GM15510 (cell line): Measurements from ENCODE around the gene MXRA5.

ENCODE experiments used
- POLR2A ChIP-seq: IDR thresholded peaks from 3 replicates; pipeline ENCODE4 v1.6.1; 2011; ENCODE audit warnings: borderline replicate concordance; ENCODE audit not compliant: insufficient read length; ENCODE audit errors: extremely low read depth

The MXRA5 gene

GRCh38 chrX:3345281-3346191 is 916 bp downstream of the MXRA5 start:
- no peak for TF ChIP-seq POLR2A

GRCh38 chrX:3340016-3340415 is 6.4 kb downstream of the MXRA5 start:
- no peak for TF ChIP-seq POLR2A

DNA sequence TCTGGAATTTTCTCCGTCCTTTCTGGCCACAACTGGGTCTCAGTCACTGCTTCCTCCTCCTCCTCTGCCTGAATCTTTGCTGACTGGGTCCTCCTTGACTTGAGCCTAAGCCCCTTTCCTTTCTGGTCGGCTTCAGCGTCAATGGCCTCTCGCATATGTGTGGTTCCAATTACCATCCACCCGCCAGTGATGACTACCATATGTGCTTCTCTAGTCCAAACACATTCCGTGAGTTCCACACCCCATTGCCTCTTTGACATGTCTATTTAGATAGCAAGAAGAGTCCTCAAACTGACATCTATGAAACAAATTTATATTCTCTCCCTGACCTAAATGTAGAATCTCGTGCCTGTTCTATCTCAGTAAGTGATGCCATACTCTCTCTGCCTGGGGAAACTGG is 19.8 kb downstream of the MXRA5 start:
- no peak for TF ChIP-seq POLR2A

DNA sequence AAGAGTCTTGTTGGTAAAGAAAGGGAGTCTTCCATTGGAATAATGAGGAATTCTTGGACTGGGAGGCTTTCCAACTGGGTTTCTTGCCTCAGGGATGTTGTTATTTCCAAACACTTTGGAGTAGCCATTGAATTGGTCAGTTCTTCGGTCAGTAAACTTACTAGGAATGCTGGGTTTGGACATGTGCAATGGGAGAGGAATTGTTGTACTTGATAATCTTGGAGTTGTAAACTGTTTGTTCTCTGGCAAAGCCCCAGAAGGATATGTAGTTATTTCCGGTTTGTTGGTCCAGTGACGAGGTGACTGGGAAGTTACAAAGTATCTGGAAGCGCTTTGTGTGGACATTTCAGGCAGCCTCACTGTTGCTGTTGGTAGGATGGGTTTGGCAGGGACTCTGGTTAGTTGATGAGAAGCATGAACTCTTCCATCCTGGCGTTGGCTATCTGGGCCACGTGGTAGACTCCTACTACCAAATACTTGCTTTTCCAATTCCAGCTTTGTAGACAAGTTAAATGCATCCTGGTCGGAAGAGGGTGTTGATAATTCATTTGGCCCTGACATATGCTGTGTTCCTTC is 25.9 kb downstream of the MXRA5 start:
- TF ChIP-seq POLR2A: no peak

DNA sequence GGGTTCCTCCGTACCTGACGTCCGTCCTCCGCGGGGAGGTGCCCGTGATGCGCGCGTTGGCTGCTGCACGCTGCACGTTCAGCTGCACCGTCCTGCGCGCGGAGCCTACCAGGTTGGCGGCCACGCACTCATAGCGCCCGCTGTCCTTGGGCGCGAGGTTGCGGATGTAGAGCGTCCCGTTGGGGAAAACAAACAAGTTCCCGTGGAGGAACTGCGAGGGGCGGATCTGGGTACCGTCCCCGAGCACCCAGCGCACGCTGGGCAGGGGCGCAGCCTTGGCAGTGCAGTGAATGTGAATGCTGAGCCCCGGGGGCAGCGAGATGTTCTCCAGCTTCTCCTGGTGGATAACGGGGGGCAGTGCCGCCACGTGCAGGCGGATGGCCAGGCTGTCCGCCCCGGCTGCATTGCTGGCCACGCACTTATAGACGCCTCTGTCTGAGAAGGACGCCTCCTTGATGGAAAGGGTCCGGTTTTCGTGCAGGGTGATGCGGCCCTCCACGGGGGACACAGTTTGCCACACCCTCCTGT is 29.2 kb downstream of the MXRA5 start:
- no peak for TF ChIP-seq POLR2A

DNA sequence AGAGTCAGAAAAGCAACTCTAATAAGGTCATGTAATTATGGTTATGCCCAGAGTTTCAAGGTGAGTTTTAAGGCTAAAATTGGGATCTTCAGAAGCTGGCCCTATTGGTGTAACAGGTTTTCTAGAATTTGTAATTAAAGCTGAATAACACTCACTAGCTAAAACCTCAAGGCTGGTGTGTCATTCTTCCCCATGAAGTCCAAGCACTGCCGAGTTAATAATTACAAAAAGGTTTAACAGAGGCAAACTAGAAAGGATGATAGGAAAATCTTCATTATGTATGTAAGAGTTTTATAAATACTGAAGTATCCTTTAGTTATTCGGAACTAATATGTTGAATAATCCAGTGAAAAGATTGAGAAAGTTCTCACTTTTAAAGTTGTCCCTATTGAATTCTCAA is 34.3 kb downstream of the MXRA5 start:
- no peak for TF ChIP-seq POLR2A

GRCh38 chrX:3307881-3308280 is 38.6 kb downstream of the MXRA5 start:
- no peak for TF ChIP-seq POLR2A

- TF ChIP-seq POLR2A: no peak
These were observed 46.8 kb downstream of the MXRA5 start for GRCh38 chrX:3299636-3300035.

- no peak for TF ChIP-seq POLR2A
These were observed 50.7 kb downstream of the MXRA5 start for GRCh38 chrX:3295731-3296130.

DNA sequence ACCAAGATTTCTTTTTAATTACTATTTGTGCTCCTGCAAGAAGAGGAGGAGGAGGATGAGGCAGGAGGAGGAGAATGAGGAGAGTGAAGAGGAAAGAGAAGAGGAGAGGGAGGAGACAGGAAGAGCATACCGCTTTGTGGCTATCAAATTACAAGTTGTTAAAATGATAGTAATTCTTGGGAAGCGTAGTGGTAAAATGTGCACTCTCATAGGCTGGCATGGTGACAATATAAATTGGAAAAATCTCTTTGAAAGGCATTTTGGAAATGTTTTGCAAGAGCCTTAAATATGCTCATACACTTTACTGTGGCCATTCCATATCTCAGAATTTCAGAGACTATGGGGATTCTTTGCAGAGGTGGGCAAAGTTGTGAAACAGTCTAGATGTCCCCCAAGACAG is 53.2 kb downstream of the MXRA5 start:
- TF ChIP-seq POLR2A: no peak

DNA sequence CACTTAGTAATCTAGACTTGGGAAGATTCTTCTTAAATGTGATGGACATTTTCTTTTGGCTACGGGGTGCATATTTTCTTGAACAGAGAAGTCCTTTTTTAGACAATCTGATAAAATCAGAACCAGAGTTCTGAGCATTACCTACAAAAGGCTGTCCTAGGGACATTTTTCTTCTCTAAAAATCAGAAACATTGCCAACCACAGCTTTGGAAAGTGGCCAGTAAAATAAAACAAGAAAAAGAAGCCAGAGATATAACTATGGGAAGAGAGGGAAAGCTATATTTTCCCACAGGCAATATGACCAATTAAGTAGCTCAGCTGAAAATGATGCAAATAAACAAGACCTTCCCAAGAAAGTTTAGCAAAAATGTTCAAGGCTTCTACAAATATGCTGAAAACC is 55.9 kb downstream of the MXRA5 start:
- TF ChIP-seq POLR2A: no peak

DNA sequence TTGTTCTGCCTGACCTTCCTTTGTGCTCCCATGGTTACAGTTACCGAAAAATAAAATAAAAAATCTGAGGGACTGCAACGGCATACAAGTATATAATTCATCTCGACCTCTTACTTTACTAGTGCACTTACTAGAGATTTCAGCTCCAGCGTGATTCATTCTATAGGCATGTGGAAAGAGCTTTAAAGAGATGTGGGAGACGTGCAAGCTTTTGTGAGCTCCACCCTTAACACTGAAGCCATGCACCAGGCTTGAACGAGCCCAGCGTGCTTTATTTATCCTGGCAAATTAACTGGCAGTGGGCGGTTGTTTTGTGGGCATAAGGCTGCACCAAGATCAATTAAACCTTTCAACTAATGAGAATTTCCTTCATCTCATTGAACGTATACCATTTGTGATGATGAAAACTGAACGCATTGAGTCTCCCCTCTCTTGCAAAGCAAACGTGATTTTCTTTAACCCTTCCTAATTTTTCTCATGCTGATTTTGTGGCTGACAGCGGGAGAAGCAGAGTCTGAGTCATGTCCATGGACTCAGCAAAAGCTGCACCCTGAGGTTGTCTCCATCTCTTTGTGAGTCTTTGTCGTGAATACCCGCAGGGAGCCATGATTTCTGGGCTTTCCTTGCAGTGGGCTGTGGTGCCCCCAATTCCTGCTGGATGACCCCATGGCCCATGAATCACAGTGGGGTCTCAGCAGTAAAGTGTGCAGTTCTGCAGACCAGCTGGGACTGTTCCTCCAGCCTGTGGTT is 60.1 kb downstream of the MXRA5 start:
- no peak for TF ChIP-seq POLR2A

- no peak for TF ChIP-seq POLR2A
These were observed 65.7 kb downstream of the MXRA5 start for GRCh38 chrX:3280706-3281105.

DNA sequence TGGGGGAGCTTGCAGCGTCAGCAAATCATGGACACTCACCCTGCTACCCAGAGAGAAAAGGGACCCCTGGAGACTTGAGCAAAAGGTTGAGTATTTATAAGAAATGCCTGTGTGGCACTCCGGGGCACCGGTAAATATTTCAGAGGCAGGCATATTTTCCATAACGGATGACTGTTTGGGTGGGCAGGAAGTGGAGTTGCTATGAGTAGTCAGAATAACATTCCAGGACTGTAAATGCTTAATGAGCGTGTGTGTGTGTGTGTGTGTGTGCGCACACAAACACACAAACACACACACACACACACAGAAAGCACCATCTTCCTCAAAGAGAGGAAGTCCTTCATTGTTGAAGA is 74.6 kb downstream of the MXRA5 start:
- no peak for TF ChIP-seq POLR2A

DNA sequence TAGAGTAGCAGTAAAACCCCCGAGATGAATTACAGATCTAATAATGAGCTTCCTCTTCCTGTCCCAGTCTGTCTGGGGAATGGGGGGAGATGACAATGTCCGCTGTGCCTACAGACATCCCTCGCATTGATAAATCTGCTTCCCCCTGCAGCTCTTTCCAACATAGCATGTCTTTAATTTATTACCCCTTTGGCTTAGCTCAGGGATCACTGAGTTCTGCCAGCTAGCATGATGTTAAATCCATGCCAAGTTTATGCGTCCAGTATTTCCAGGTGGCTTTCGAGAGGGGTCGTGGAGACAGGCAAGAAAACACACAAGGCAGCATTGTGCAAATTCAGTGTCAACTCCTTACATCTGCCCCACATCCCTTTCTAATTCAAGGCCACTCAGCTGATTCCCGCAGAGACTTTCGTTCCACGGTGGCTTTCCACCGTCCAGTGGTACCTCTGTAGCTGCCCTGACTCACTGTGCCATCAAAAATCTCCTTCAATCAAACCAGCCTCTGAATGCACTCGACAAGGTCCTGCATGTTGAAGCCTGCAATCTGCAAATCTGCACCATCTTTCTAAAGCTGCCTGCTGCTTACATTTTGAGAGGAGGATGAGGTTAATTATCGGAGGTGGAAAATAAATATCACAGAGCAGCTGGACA is 75.1 kb downstream of the MXRA5 start:
- no peak for TF ChIP-seq POLR2A
